H1 (cell line): ENCODE measurements around the gene RFNG.

Experiments used
- CEBPB ChIP-seq: IDR thresholded peaks from 2 replicates; pipeline ENCODE4 v1.6.1; 2012; ENCODE audit warnings: low read depth, low read length
- CREB1 ChIP-seq: IDR thresholded peaks from 2 replicates; pipeline ENCODE4 v1.6.1; 2012; ENCODE audit warnings: inconsistent platforms
- CTBP2 ChIP-seq: IDR thresholded peaks from 2 replicates; pipeline ENCODE4 v1.7.0; 2011; ENCODE audit warnings: borderline replicate concordance, mild to moderate bottlenecking, moderate library complexity, mixed read lengths, low read length; ENCODE audit not compliant: insufficient read depth, insufficient read length
- CTCF ChIP-seq, 3 experiments: IDR thresholded peaks; 1 replicate in 2 of 3; 2 replicates in 1 of 3; pipeline versions ENCODE4 v1.5.1 to v1.6.1; 2011; ENCODE audit warnings: low read length in 3 of 3, mild to moderate bottlenecking in 3 of 3, inconsistent platforms in 2 of 3, low read depth in 1 of 3, moderate library complexity in 1 of 3; ENCODE audit not compliant: insufficient read depth in 1 of 3; ENCODE audit errors: control extremely low read depth in 1 of 3
- EP300 ChIP-seq, 2 experiments: IDR thresholded peaks; 1 replicate in 1 of 2; 2 replicates in 1 of 2; pipeline ENCODE4 v1.6.1; 2011 to 2012; ENCODE audit warnings: low read depth in 2 of 2, low read length in 2 of 2, mild to moderate bottlenecking in 2 of 2, borderline replicate concordance in 1 of 2, inconsistent platforms in 1 of 2, moderate library complexity in 1 of 2
- MAFK ChIP-seq: IDR thresholded peaks from 2 replicates; pipeline ENCODE4 v1.6.1; 2012; ENCODE audit warnings: low read depth, mild to moderate bottlenecking, improper control_type of control experiment, low read length
- NRF1 ChIP-seq: IDR thresholded peaks from 2 replicates; pipeline ENCODE4 v1.6.1; 2011; ENCODE audit warnings: mild to moderate bottlenecking, low read depth, low read length, improper control_type of control experiment
- POLR2A ChIP-seq, 2 experiments: IDR thresholded peaks; 1 replicate in 1 of 2; 2 replicates in 1 of 2; pipeline ENCODE4 v1.6.1; 2011; ENCODE audit warnings: low read depth in 2 of 2, low read length in 2 of 2, mild to moderate bottlenecking in 2 of 2; ENCODE audit errors: control extremely low read depth in 1 of 2
- POLR2AphosphoS5 ChIP-seq: IDR thresholded peaks from 2 replicates; pipeline ENCODE4 v1.6.1; 2011; ENCODE audit warnings: low read depth, low read length
- RNF2 ChIP-seq: fragments of 200-900, 300-1000 bp; sonication (generic); IDR thresholded peaks from 2 replicates; pipeline ENCODE4 v1.7.1; 2016; ENCODE audit warnings: borderline replicate concordance, low read depth, mild to moderate bottlenecking, antibody characterized with exemption, low read length; ENCODE audit not compliant: poor library complexity, severe bottlenecking; ENCODE audit errors: missing control alignments
- YY1 ChIP-seq: IDR thresholded peaks from 2 replicates; pipeline ENCODE4 v1.6.1; 2011; ENCODE audit warnings: low read depth, mild to moderate bottlenecking, low read length

GRCh38 chr17:82021107-82021899 lies 30.3 kb downstream of the RFNG start:
- TF ChIP-seq CEBPB (no peak), CTCF (IDR thresholded peaks at IDR 0.05; ENCODE audit: control extremely low read depth in 1 of 3, insufficient read depth in 1 of 3, low read depth in 1 of 3, low read length in 3 of 3) (peak; percentile 47 to 55 (median 51)), EP300 (IDR thresholded peaks at IDR 0.05; ENCODE audit: borderline replicate concordance in 1 of 2, low read depth in 2 of 2, low read length in 2 of 2) (no peak), POLR2A (IDR thresholded peaks at IDR 0.05; ENCODE audit: control extremely low read depth in 1 of 2, low read depth in 2 of 2, low read length in 2 of 2) (no peak), MAFK (no peak), CREB1 (no peak), POLR2AphosphoS5 (no peak), NRF1 (no peak), YY1 (no peak), RNF2 (no peak), CTBP2 (no peak)
